HEK293 (cell line): Measurements from ENCODE around the gene NTMT1.
A peak's percentile ranks its signal among the peaks of the same experiment; 100 is the strongest.

Source experiments
- KLF16 ChIP-seq: fragments of 450-650 bp; formaldehyde crosslinking; IDR thresholded peaks from 2 replicates; pipeline ENCODE4 v1.5.1; 2017; ENCODE audit warnings: missing biosample characterization, missing genetic modification characterization
- RBAK ChIP-seq: fragments of 450-650 bp; formaldehyde crosslinking; IDR thresholded peaks from 2 replicates; pipeline ENCODE4 v1.5.1; 2016; ENCODE audit warnings: missing biosample characterization, missing genetic modification characterization
- SCRT1 ChIP-seq: fragments of 450-650 bp; formaldehyde crosslinking; IDR thresholded peaks from 2 replicates; pipeline ENCODE4 v1.5.1; 2016; ENCODE audit warnings: missing biosample characterization, missing genetic modification characterization, borderline replicate concordance
- ZBTB17 ChIP-seq: fragments of 450-650 bp; formaldehyde crosslinking; IDR thresholded peaks from 2 replicates; pipeline ENCODE4 v1.5.1; 2016; ENCODE audit warnings: missing biosample characterization, missing genetic modification characterization
- ZBTB20 ChIP-seq: fragments of 450-650 bp; formaldehyde crosslinking; IDR thresholded peaks from 2 replicates; pipeline ENCODE4 v1.5.1; 2016; ENCODE audit warnings: missing biosample characterization, missing genetic modification characterization
- ZBTB26 ChIP-seq: fragments of 450-650 bp; formaldehyde crosslinking; optimal IDR thresholded peaks from 2 replicates; pipeline ENCODE3; 2016; ENCODE audit warnings: missing biosample characterization, mild to moderate bottlenecking, missing genetic modification characterization
- ZBTB8A ChIP-seq: fragments of 450-650 bp; formaldehyde crosslinking; IDR thresholded peaks from 2 replicates; pipeline ENCODE4 v1.5.1; 2016; ENCODE audit warnings: missing biosample characterization, missing genetic modification characterization
- ZFP41 ChIP-seq: fragments of 450-650 bp; formaldehyde crosslinking; IDR thresholded peaks from 2 replicates; pipeline ENCODE4 v1.5.1; 2016; ENCODE audit warnings: missing biosample characterization, missing genetic modification characterization, borderline replicate concordance
- ZNF148 ChIP-seq: fragments of 450-650 bp; formaldehyde crosslinking; IDR thresholded peaks from 2 replicates; pipeline ENCODE4 v1.5.0; 2017; ENCODE audit warnings: missing biosample characterization, missing genetic modification characterization, borderline replicate concordance
- ZNF155 ChIP-seq: fragments of 450-650 bp; formaldehyde crosslinking; IDR thresholded peaks from 2 replicates; pipeline ENCODE4 v1.5.1; 2016; ENCODE audit warnings: missing biosample characterization, missing genetic modification characterization
- ZNF266 ChIP-seq: fragments of 450-650 bp; formaldehyde crosslinking; IDR thresholded peaks from 2 replicates; pipeline ENCODE4 v1.5.1; 2016; ENCODE audit warnings: missing biosample characterization, missing genetic modification characterization, low read depth
- ZNF366 ChIP-seq: fragments of 450-650 bp; formaldehyde crosslinking; conservative IDR thresholded peaks from 2 replicates; pipeline ENCODE4 v1.5.1; 2016; ENCODE audit warnings: missing biosample characterization, missing genetic modification characterization
- ZNF433 ChIP-seq: fragments of 450-650 bp; formaldehyde crosslinking; IDR thresholded peaks from 2 replicates; pipeline ENCODE4 v1.5.1; 2016; ENCODE audit warnings: missing biosample characterization, missing genetic modification characterization, low read depth
- ZNF449 ChIP-seq: fragments of 450-650 bp; formaldehyde crosslinking; IDR thresholded peaks from 2 replicates; pipeline ENCODE4 v1.5.1; 2017; ENCODE audit warnings: missing biosample characterization, mild to moderate bottlenecking, missing genetic modification characterization, moderate library complexity
- ZNF501 ChIP-seq: fragments of 450-650 bp; formaldehyde crosslinking; IDR thresholded peaks from 2 replicates; pipeline ENCODE4 v1.5.1; 2016; ENCODE audit warnings: missing biosample characterization, missing genetic modification characterization
- ZNF513 ChIP-seq: fragments of 450-650 bp; IDR thresholded peaks from 2 replicates; pipeline ENCODE4 v1.5.1; 2018; ENCODE audit warnings: missing biosample characterization, missing genetic modification characterization
- ZNF658 ChIP-seq: fragments of 450-650 bp; formaldehyde crosslinking; IDR thresholded peaks from 2 replicates; pipeline ENCODE4; 2016; ENCODE audit warnings: missing biosample characterization, missing genetic modification characterization
- ZNF664 ChIP-seq: fragments of 450-650 bp; formaldehyde crosslinking; IDR thresholded peaks from 2 replicates; pipeline ENCODE4 v1.5.1; 2016; ENCODE audit warnings: missing biosample characterization, missing genetic modification characterization
- ZNF837 ChIP-seq: fragments of 450-650 bp; formaldehyde crosslinking; IDR thresholded peaks from 2 replicates; pipeline ENCODE4 v1.5.1; 2016; ENCODE audit warnings: missing biosample characterization, missing genetic modification characterization
- ZXDB ChIP-seq: fragments of 450-650 bp; formaldehyde crosslinking; IDR thresholded peaks from 2 replicates; pipeline ENCODE4 v1.5.1; 2016; ENCODE audit warnings: missing biosample characterization, missing genetic modification characterization
- TF ChIP-seq, protein P1 (sequence below): fragments of 450-650 bp; formaldehyde crosslinking; IDR thresholded peaks from 2 replicates; pipeline ENCODE4 v1.5.1; 2016; ENCODE audit warnings: missing biosample characterization, missing genetic modification characterization
- TF ChIP-seq, protein P2 (sequence below): fragments of 450-650 bp; formaldehyde crosslinking; IDR thresholded peaks from 2 replicates; pipeline ENCODE4 v1.5.1; 2016; ENCODE audit warnings: missing biosample characterization, missing genetic modification characterization
- TF ChIP-seq, protein P3 (sequence below): fragments of 450-650 bp; formaldehyde crosslinking; IDR thresholded peaks from 2 replicates; pipeline ENCODE4 v1.5.1; 2016; ENCODE audit warnings: missing biosample characterization, missing genetic modification characterization
- TF ChIP-seq, protein P4 (sequence below): fragments of 450-650 bp; formaldehyde crosslinking; IDR thresholded peaks from 2 replicates; pipeline ENCODE4 v1.5.1; 2017; ENCODE audit warnings: missing biosample characterization, missing genetic modification characterization

The NTMT1 gene

GRCh38 chr9:129610473-129611306, 15.3 kb upstream of the NTMT1 start (continued):
- TF ChIP-seq ZNF148 (tag by site-specific recombination): no peak
- TF ChIP-seq ZNF658 (tag by site-specific recombination): no peak
- TF ChIP-seq ZNF513 (tag by site-specific recombination): peak; percentile 38; the same call in 1 of the 2 replicates
- TF ChIP-seq ZNF449 (tag by site-specific recombination): no peak
- TF ChIP-seq ZBTB26 (tag by site-specific recombination): peak; percentile 60
- TF ChIP-seq ZNF366: no peak
- no peak for TF ChIP-seq ZBTB20 (tag by site-specific recombination)
- no peak for TF ChIP-seq RBAK
- TF ChIP-seq, protein P1, sequence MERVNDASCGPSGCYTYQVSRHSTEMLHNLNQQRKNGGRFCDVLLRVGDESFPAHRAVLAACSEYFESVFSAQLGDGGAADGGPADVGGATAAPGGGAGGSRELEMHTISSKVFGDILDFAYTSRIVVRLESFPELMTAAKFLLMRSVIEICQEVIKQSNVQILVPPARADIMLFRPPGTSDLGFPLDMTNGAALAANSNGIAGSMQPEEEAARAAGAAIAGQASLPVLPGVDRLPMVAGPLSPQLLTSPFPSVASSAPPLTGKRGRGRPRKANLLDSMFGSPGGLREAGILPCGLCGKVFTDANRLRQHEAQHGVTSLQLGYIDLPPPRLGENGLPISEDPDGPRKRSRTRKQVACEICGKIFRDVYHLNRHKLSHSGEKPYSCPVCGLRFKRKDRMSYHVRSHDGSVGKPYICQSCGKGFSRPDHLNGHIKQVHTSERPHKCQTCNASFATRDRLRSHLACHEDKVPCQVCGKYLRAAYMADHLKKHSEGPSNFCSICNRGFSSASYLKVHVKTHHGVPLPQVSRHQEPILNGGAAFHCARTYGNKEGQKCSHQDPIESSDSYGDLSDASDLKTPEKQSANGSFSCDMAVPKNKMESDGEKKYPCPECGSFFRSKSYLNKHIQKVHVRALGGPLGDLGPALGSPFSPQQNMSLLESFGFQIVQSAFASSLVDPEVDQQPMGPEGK: peak; percentile 86
- TF ChIP-seq, protein P2, sequence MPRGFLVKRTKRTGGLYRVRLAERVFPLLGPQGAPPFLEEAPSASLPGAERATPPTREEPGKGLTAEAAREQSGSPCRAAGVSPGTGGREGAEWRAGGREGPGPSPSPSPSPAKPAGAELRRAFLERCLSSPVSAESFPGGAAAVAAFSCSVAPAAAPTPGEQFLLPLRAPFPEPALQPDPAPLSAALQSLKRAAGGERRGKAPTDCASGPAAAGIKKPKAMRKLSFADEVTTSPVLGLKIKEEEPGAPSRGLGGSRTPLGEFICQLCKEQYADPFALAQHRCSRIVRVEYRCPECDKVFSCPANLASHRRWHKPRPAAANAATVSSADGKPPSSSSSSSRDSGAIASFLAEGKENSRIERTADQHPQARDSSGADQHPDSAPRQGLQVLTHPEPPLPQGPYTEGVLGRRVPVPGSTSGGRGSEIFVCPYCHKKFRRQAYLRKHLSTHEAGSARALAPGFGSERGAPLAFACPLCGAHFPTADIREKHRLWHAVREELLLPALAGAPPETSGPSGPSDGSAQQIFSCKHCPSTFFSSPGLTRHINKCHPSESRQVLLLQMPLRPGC (tag by site-specific recombination): no peak
- TF ChIP-seq, protein P3, sequence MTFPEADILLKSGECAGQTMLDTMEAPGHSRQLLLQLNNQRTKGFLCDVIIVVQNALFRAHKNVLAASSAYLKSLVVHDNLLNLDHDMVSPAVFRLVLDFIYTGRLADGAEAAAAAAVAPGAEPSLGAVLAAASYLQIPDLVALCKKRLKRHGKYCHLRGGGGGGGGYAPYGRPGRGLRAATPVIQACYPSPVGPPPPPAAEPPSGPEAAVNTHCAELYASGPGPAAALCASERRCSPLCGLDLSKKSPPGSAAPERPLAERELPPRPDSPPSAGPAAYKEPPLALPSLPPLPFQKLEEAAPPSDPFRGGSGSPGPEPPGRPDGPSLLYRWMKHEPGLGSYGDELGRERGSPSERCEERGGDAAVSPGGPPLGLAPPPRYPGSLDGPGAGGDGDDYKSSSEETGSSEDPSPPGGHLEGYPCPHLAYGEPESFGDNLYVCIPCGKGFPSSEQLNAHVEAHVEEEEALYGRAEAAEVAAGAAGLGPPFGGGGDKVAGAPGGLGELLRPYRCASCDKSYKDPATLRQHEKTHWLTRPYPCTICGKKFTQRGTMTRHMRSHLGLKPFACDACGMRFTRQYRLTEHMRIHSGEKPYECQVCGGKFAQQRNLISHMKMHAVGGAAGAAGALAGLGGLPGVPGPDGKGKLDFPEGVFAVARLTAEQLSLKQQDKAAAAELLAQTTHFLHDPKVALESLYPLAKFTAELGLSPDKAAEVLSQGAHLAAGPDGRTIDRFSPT: no peak
- TF ChIP-seq ZFP41 (tag by site-specific recombination): no peak
- no peak for TF ChIP-seq ZNF664
- no peak for TF ChIP-seq KLF16 (tag by site-specific recombination)
- peak; percentile 38; the same call in 1 of the 2 replicates for TF ChIP-seq ZBTB17 (tag by site-specific recombination)
- TF ChIP-seq ZBTB8A (tag by site-specific recombination): no peak
- no peak for TF ChIP-seq ZNF155 (tag by site-specific recombination)
- TF ChIP-seq ZNF837 (tag by site-specific recombination): no peak
- no peak for TF ChIP-seq ZNF433
- TF ChIP-seq ZNF501 (tag by site-specific recombination): peak; percentile 43; the same call in 1 of the 2 replicates
- TF ChIP-seq, protein P4, sequence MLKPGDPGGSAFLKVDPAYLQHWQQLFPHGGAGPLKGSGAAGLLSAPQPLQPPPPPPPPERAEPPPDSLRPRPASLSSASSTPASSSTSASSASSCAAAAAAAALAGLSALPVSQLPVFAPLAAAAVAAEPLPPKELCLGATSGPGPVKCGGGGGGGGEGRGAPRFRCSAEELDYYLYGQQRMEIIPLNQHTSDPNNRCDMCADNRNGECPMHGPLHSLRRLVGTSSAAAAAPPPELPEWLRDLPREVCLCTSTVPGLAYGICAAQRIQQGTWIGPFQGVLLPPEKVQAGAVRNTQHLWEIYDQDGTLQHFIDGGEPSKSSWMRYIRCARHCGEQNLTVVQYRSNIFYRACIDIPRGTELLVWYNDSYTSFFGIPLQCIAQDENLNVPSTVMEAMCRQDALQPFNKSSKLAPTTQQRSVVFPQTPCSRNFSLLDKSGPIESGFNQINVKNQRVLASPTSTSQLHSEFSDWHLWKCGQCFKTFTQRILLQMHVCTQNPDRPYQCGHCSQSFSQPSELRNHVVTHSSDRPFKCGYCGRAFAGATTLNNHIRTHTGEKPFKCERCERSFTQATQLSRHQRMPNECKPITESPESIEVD (tag by site-specific recombination): no peak
- TF ChIP-seq ZNF266 (tag by site-specific recombination): no peak
- no peak for TF ChIP-seq ZXDB (tag by site-specific recombination)
- no peak for TF ChIP-seq SCRT1 (tag by site-specific recombination)
